Mesangial cell (primary cell): ENCODE data around the gene NR1H2. TPM values are rescaled to one million over a fixed set of nuclear protein-coding genes. Genes with fewer than 3 reads are reported as not detected.

Experiments used
- total RNA-seq: library from RNA; depleted of rRNA; stranded (reverse); fragments of >200 nt; gene quantifications from 2 replicates; pipeline ENCODE4 v1.2.3, GENCODE V29; 2015

The NR1H2 gene
- total RNA-seq = 68.1 and 81.8 TPM in 2 replicates

GRCh38 chr19:50376166-50377050 lies at the start of gene NR1H2:
TSS of gene NR1H2 (plus strand) at chr19:50376457. CDS start at chr19:50377606, 1,149 bp downstream.

DNA sequence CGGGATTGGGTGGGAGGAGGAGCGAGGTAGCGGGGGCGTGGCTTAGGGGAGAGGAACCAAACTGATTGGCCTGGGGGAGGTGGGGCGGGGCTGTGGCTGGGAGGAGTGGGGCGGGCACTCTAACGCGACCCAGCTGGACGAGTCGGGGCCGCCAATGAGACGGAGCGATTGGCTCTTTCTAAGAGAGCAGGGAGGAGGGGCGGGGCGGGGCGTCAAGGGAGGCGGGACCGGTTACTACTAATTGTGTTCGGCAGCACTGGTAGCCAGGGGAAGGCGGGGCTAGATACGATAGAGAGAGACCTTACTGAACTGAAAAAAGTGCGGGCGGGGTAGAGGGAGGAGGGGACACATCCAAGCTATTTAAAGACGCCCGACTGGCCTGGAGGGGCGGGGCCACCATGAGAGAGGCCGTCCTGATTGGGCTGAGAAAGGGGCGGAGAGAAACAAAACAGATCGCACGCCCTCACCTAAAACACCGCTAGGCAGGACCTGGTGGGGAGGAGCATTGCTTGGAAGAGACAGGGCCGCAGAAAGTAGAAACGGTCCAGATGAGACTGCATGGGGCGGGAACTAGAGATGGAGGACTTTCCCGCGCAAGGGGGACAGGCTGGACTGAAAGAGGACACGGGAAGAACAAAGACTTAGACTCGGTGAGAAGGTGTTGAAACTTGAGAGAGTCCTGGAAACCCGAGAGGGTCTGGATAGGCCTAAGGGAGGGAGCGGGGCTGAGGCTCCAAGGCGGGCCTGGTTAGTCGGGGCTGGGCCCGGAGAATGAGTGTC lies 46.9 kb upstream of the NR1H2 start, which contains the start of gene KCNC3:
TSS of gene KCNC3 (minus strand) at position 232 of the 780 bp plus-strand sequence. CDS start 295 bp downstream, outside the sequence.

DNA sequence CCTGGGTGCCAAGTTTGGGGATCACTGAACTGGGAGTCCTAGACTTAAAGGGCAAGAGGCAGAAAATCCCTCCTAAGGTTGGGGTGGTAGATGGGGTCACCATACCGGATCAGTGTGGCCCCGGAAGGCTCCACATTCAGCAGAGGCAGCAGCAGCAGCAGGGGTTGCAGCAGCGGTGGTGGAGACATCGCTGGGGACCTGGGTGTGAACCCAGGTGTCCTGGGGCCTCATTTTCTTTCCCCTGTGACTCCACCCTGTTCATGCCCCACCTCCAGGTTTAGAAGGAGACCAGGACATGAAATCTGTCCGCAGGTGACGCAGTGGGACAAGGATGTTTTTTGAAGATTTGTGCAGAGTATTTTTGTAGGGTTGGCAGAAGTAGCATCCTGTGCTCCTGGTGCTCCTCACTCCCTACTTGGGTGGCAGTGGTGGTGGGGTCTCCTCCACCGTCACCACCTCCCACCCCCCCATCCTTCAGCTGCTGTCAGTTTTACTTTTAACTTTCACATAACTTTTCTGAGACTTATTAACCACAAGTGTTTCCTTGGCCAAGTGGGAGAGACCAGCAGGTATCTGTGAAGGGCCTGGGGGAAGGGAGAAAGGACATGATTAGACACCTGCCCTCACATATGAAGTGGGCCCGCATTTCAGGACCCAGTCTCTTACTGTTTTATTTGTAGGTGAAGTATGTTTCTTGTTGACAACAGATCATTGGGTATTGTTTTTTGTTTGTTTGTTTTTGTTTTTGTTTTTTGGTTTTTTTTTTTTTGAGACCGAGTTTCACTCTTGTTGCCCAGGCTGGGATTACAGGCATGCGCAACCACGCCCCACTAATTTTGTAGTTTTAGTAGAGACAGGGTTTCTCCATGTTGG lies 10.6 kb upstream of the NR1H2 start, which contains the start of gene NAPSA:
TSS of gene NAPSA (minus strand) at position 206 of the 873 bp plus-strand sequence. CDS start at position 188, 18 bp downstream.

GRCh38 chr19:50383852-50384684 lies 7.8 kb downstream of the NR1H2 start, which contains the start of gene POLD1:
TSS of gene POLD1 (plus strand) at chr19:50384347. CDS start at chr19:50398852, 14,505 bp downstream.

DNA sequence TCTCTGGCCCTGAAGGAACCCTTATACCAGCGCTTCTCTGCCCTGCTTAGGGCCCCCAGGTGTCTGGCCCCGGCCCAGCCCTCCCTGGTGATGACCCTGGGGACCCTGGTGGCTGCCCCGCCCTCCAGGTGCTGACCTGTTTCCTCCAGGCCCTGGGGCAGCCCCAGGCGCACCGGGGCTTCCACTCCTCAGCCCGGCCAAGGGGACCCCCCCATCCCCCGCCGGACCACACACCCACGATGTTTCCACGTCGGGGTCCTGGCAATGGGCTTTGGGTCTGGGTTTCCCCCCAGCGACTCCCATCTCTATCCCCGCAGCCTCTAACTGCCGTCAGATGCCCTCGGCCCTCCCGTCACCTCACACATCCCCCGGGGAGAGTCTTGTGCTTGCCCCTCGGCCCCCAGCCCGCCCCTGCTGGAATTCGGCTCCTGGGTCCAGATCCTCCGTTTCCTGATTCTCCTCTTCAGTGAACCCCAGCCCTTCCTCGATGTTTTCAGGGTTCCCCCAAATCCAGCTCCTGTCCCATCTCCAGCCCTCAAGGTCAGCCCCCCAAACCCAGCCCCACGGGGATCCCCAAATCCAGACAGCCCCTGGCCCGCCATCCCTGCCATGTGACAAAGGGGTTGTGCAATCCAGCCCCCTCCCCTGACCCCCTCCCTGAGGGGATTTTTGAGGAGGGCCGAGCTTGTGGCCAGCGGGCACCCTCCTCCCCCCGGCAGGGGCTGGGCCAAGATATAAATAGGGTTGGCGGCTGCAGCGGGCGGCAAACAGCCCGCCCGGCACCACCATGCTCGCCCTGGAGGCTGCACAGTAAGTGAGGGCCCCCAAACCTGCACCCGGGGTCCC lies 42.1 kb downstream of the NR1H2 start, which contains the start of gene SPIB:
TSS of gene SPIB (plus strand) at position 763 of the 846 bp plus-strand sequence. CDS start at position 788, 25 bp downstream.

DNA sequence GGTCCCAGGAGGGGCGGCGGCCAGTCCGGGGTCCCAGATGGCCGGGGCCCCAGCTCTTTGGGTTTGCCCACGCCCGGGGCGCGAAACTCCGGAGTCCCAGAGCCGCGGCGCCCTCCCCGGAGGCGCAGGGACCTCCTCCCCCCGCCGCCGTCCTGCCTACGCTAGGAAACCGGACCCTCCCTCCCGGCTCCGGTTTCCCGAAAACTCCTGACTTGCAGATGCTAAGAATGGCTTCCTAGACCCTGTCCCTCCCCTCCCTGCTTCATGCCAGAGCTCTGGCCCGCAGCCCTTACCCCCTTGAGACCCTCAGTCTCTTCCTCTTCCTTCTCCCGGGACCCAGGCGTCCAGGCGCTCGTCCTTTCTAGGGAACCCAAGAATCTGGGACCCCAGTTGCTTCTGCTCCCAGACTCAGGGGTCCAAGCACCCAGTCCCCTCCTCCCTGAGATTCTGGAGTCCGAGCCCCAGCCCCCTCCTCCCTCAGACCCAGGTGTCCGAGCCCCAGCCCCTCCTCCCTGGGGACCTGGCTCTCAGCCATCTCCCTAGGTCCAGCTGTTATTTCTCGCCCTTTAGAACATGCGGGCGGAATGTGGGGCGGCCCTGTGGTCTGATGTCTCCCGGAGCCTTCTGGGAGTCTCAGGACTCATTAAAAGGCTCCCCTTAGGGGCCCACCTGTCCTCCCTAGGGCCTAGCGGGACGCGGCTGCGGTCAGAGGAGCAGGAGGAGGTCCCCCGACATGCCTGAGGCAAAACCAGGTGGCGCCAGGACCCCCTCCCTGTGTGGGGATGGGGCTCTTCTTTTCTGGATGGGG lies 56.2 kb downstream of the NR1H2 start, which contains the start of gene MYBPC2:
TSS of gene MYBPC2 (plus strand) at position 672 of the 808 bp plus-strand sequence. CDS start at position 734, 62 bp downstream.

Other genes with a start within 250 kb of the NR1H2 start
- not detected in 2 replicates for gene IZUMO2, start 213.2 kb upstream of the NR1H2 start, total RNA-seq
- gene MYH14, start 172.8 kb upstream of the NR1H2 start, total RNA-seq = 0.81 and 0.89 TPM in 2 replicates
- gene KCNC3, start 47.1 kb upstream of the NR1H2 start, total RNA-seq = 0.16 and 2.3 TPM in 2 replicates
- 0.65 and 0.76 TPM in 2 replicates for gene NAPSA, start 10.8 kb upstream of the NR1H2 start, total RNA-seq
- 31.4 and 100 TPM in 2 replicates for gene POLD1, start 7.9 kb downstream of the NR1H2 start, total RNA-seq
- gene SPIB, start 42.5 kb downstream of the NR1H2 start, total RNA-seq = not detected in 2 replicates
- gene MYBPC2, start 56.4 kb downstream of the NR1H2 start, total RNA-seq = 2.2 TPM in 1 of 2 replicates, not detected in the other
- 154 and 267 TPM in 2 replicates for gene EMC10, start 100.0 kb downstream of the NR1H2 start, total RNA-seq
- gene GARIN5A, start 100.4 kb downstream of the NR1H2 start, total RNA-seq = 0.98 and 7.4 TPM in 2 replicates
- gene JOSD2, start 134.7 kb downstream of the NR1H2 start, total RNA-seq = 33.9 and 43.4 TPM in 2 replicates
- gene ASPDH, start 137.5 kb downstream of the NR1H2 start, total RNA-seq = not detected in 2 replicates
- 0.25 and 0.33 TPM in 2 replicates for gene LRRC4B, start 192.0 kb downstream of the NR1H2 start, total RNA-seq